GM21528 (cell line): ENCODE results near the gene IL11RA.
A peak's percentile ranks its signal among the peaks of the same experiment; 100 is the strongest.
"Not testable (repeated sequence)": the region's sequence is repeated elsewhere in the genome, so short reads cannot be mapped to it uniquely, and the experiment has no call there.

Experiments
- ATAC-seq: cut with Tn5 transposase; IDR thresholded peaks from one replicate; pipeline ENCODE4 v1.9.1; 2021; ENCODE audit warnings: mild to moderate bottlenecking, moderate library complexity; ENCODE audit not compliant: unreplicated experiment, low FRiP score

Gene IL11RA

DNA sequence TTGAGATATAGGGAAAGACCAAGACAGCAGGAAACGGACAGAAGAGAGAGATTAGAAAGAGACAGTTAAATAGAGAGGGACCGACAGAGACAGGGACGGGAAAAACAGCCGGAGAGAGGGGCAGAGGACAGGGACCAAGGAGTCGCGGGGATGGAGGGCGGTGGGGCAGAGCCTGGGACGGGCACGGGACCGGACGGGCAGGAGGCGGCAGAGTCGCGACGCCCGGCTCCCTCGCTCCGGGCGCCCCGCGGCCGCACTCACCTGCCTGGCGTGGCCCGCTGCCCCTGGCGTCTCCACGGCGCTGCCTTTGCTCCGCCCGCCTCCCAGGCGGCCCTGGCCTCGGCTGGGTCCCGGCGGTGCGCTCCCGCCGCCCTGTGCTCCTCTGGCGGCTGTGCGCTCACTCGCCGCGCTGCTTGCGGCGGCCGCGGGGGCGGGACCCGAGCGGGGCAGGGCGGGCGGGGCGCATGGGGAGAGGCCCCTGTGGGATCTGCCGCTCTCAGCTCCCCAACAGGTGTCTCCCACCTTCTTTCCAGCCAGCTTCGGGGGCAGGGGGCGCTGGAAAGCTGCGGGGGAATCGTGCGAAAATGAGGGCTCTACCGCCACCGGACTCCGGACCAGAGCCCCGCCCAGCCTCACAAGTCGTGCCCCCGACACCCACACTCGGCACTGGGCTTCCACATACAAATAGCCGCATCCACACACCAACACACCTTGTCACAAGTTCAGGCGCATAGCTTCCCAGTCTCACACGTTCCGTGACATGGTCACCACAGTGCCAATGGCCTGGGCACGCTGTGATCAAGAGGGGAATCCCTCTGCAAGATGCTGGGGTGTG, 23.1 kb upstream of the IL11RA start, which contains the start of gene ARID3C:
TSS of gene ARID3C (minus strand) at position 411 of the 835 bp plus-strand sequence. CDS start 1,052 bp downstream, outside the sequence.
- no peak for ATAC-seq

DNA sequence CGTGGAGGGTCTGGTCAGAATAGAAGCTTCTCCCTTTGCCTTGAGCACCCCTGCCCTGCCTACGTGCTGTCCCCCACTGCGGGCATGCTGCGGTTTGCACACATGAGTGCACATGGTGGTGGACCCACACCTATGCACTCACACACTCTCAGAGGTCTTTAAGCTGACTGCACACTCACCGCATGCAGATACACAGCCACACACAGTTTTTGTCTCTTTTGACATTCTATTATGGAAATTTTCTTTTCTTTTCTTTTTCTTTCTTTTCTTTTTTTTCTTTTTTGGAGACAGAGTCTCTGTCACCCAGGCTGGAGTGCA, 22.5 kb upstream of the IL11RA start:
- ATAC-seq: no peak

DNA sequence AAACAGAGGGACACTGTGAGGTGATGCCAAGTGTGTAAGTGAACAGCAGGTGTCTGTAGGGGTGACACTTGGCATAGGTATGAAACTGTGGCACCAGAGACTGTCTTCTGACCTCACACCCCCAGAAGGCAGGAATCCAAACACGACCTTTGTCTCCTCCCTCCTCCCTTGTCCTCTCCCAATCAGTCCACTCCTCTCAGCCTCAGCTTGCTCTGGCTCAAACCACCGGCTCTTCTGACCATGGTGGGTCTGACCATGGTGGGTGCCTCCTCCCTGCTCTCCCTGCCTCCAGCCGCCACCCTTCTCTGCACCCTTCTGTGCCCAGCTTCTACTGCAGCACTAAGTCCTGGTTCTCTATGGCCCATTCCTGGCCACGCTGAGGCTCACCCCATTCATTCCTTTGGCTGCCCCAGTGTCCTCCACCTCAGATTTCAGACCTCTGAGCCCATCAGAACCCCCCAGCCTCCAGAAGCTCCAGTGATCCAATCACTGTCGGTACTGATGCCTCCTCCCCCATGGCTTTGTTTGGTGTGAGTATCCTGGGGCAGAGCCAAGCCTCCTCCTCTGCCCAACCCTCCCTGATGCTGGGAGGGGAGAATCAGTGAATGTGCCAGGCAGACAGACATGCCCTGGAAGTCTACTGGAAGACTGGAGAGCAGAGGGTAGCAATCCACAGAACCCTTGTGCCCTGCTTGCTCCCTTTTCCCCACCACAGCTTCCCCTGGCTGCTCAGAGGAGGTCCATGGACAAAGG, 21.4 kb upstream of the IL11RA start:
- no peak for ATAC-seq

DNA sequence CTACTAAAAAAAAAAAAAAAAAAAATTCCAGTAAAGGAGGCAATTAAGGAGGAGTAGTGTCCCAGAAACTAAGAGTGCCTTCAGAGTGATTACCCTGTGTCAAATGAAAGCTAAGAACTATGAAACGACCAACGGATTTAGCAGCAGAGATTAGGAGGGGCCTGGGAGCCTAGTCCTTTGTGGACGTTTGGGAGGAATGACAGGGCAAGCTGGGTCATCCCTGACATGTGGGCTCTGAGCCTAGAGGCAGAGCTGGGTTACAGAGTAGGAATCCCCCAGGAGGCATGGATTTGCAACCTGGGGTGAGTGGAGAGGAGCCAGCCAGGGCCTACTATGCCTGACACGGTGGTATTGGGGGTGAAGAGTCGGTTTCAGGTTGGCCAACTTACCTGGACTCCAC, 18.8 kb upstream of the IL11RA start:
- no peak for ATAC-seq

DNA sequence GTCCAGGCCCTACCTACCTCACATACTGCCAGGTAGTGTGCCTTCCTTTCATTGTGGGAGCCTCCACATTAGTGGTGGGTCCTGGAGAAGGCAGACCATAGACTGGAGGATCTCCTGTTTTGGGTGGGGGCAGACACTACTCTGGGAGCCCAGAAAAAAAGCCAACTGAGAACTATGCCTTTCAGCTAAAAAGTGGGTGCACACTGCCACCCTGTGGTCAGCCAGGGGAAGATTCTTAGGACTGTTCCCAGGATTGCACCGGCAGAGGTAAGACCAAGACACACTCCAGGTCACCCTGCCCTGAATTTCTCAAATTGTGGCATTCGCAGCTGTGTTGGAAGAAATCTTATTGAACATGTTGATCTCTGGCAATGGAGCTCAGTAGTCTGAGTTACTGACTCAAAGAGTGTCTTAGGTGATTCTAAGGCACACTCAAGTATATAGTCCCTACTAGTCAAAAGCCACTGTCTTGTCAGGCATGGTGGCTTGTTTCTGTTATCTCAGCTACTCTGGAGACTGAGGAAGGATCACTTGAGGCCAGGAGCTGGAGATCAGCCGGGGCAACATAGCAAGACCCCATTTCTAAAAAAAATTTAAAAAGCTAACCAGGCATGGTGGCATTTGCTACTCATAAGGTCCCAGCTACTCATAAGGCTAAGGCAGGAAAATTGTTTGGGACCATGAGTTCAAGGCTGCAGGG, 18.0 kb upstream of the IL11RA start:
- no peak for ATAC-seq

DNA sequence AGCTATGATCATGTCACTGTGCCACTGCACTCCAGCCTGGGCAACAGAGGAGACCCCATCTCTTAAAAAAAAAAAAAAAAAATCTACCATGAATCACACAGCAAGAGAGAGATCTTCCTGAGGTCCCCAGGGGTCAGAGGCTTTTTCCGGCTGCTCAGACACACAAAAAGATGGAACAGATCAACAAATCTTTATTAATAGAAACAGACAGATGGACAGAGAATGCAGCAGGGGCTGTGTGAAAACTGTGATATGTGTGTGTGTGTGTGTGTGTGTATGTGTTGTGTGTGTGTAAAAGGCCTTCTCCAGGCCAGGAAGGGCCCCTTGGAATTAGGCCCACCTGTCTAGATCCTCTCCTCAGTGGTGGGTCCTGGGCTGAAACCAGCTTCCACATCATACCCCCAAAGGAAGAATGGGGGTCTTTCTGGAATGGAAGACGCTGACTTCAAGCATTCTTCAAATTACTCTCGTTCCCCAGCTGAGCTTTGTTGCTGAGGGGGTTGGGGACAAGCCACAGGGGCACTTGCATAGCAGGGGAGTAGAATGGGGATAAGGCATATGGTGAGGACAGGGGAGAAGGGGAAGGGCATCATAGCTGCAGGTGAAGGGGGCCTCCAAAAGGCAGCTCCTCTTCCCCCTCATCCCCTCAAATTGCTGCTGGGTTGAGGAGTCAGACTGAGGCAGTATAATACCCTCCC, 17.3 kb upstream of the IL11RA start:
- ATAC-seq: no peak

DNA sequence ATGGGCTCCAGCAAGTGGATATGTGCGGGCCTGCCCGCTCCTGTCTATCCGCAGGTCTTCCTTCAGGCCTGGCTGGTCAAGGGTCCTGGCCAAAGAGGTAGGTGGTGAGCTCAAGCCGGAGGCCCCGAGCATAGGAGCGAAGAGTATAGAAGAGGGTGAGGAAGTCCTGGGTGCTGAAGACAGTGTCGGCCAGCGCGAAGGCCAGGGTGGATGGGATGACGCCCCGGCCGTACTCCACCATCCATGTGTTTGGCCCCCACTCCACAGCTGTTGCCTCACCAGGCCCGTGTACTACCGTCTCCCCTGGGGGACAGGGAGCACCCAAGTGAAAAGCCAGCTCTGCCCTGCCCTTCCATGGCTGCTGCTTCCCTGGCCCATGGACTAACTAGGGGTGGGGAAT, 16.4 kb upstream of the IL11RA start:
- no peak for ATAC-seq

DNA sequence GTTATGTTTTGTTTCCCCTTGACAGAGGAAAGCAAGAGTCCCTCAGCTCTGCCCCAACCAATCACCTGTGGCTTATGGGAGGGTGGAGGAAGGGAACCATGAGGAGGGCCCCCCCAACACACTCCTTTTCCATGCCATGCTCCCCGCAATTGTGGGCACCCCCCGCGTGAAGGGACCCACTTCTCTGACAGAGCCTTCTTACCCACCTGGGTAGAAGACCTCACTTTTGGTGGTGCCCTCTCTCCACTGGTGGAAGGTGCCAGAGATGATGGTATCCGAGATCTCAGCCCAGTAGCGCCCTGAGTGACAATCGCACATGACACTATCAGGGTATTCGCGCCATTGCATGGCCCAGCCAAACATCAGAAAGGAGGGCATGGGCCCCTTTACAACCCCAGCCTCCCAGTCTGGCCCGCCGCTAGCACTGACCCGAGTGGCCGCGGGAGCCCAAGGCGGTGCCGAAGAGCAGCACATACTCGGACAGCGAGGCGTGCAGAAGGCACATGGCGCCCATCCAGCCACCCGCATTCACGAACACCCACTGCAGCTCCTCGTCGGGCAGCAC, 15.1 kb upstream of the IL11RA start:
- ATAC-seq: peak; percentile 3

DNA sequence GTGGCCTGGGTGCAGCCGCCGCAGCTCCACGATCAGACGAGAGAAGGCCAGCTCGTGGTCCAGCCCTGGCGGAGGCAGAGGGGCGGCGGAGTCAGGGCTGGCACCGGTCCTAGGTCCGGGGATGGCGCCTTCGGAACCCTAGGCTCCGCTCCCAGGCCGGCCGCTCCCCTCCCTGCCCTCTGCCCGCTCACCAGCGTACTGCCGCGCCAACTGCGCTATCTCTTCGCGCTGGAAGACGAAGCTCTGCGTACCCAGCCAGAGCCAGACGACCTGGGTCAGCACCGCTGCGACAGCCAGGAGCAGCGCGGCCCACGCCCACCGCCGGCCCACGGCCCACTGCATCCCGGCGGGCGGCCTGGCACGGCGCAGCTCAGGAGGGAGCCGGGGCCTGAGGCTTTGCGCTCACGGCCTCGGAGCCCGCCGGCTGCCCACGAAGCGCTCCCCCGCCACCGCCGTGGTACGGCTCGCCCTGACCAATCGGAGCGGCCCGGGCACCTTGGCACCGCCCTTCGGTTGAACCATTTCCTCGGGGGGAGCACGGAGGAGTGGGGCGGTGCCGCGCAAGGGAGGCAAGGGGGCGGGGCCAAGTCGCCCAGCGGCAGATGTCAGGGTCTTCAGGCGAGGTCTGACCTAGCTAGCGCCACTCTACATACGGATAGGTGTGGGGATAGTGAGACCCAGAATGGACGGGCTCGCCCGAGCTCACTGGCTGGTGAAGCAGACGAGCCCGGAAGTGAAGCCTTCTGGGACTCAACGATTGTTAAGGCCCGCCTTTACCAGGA, 14.4 kb upstream of the IL11RA start, which contains the start of gene SIGMAR1:
TSS of gene SIGMAR1 (minus strand) at position 432 of the 782 bp plus-strand sequence. CDS start at position 342, 90 bp downstream.
- ATAC-seq: peak; percentile 83

DNA sequence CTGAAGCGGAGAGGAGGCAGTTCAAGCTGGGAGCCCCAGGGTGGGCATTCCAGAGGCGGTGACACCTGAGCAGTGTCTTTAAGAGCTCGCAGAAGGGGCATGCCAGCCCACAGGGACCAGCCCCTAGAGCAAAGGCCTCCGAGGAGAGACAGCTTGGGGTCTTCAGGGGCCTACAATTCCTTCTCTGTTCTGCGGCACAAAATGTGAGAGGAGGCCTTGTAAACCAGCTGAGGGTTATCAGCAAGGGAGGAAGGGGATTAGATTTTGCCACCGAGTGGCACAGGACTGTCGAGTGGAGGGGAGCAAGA, 13.9 kb upstream of the IL11RA start:
- ATAC-seq: no peak

DNA sequence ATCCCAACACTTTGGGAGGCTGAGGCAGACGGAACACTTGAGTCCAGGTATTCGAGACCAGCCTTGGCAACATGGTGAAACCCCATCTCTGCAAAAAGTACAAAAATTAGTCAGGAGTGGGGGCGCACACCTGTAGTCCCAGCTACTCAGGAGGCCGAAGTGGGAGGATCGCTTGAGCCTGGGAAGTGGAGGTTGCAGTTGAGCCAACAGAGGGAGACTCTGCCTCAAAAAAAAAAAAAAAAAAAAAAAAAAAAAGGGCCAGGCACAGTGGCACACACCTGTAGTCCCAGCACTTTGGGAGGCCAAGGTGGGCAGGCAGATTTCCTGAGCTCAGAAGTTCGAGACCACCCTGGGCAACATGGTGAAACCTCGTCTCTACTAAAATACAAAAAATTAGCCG, 12.7 kb upstream of the IL11RA start:
- ATAC-seq: not testable (repeated sequence)

DNA sequence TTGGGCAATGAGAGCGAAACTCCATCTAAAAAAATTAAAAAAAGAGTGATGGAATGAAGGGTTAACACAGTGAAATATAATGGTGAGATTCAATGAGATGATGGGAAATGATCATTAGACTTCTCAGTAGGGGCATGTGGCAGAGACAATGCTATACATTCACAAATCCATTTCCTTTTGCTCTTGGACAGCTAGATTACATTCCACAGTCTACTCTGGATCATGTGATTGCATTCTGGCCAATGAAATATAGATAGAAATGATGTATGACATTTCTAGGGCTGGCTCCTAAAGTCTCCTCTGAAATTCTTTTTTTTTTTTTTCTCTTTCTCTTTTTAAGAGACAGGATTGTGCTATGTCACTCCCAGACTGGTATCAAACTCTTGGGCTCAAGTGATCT, 9.3 kb upstream of the IL11RA start:
- ATAC-seq: no peak

DNA sequence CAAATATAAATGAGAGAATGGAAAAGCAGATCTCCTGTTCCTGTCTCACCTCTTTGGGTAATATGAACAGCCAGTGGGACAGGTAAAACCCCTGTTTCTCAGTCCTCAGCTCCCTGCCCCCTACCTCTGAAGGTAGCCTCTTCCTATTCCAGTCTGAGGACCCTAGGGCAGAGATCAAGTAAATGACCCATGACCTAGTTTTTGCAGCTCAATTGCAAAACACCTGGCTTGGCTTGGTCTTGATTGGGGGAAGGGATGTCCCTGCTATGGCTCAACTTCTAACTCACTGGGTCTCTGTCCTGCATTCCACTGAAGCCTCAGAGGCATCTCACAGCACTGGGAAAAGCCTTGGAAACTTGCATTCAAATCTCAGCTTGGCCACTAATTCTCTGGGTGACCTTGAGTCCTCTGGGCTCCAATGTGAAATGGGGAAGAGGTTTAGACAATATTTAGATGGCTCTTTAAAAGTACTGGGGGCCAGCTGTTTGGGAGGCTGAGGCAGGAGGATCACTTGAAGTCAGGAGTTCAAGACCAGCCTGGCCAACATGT, 7.1 kb upstream of the IL11RA start:
- ATAC-seq: no peak

DNA sequence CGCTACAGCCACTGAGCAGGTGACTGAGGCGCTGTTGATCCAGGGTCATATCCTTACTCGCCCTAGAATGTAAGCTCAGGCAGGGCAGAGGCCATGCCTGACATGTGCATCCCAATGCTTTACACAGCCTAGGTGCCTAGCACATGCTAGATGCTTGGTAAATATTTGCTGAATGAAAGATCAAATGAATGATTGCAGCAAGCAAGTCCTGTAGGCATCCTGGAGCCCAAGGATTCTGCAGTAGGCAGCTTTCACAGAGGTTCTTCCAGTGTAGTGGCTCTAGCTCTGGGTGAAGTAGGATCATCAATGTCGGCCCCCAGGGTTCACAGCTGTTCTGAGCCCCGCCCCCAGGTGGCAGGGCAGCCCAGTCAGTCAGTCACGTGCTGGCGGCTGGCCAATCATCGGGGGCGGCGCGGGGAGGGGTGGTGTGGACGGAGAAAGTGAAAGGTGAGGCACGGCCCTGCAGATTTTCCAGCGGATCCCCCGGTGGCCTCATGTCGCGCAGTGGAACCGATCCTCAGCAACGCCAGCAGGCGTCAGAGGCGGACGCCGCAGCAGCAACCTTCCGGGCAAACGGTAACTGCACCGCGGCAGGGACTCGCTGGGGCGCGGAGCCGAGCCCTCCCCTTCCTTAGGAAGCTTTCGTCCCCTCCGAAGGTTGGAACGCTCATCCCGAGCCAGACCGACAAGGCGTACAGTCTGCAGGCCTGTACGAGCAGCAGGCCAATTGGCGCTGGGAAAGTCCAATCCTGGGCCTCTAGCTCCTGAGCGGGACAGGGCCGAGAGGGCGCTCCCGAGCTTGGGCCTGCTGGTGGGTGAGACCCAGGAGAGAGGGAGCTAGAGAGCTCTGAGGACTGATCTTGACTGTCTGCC, 5.5 kb upstream of the IL11RA start, which contains the start of gene GALT:
TSS of gene GALT (plus strand) at position 465 of the 873 bp plus-strand sequence. CDS start at position 495, 30 bp downstream.
- peak; percentile 89 for ATAC-seq

DNA sequence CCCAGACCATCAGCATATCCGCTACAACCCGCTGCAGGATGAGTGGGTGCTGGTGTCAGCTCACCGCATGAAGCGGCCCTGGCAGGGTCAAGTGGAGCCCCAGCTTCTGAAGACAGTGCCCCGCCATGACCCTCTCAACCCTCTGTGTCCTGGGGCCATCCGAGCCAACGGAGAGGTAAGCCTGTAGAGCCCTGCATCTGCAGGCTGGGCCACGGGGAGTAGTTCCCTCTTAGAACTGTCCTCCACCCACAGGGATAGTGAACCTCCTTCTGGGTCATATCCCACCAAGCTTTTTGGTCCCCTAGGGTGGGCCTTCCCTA, 4.9 kb upstream of the IL11RA start:
- ATAC-seq: no peak

DNA sequence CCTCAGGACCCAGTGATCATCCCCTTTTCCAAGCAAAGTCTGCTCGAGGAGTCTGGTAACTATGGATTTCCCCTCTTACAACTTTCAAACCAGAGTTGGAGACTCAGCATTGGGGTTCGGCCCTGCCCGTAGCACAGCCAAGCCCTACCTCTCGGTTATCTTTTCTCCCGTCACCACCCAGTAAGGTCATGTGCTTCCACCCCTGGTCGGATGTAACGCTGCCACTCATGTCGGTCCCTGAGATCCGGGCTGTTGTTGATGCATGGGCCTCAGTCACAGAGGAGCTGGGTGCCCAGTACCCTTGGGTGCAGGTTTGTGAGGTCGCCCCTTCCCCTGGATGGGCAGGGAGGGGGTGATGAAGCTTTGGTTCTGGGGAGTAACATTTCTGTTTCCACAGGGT, 4.3 kb upstream of the IL11RA start:
- ATAC-seq: no peak

DNA sequence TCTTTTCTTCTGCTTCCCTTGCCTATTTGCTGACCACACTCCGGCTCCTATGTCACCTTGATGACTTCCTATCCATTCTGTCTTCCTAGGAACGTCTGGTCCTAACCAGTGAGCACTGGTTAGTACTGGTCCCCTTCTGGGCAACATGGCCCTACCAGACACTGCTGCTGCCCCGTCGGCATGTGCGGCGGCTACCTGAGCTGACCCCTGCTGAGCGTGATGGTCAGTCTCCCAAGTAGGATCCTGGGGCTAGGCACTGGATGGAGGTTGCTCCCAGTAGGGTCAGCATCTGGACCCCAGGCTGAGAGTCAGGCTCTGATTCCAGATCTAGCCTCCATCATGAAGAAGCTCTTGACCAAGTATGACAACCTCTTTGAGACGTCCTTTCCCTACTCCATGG, 3.3 kb upstream of the IL11RA start:
- no peak for ATAC-seq

DNA sequence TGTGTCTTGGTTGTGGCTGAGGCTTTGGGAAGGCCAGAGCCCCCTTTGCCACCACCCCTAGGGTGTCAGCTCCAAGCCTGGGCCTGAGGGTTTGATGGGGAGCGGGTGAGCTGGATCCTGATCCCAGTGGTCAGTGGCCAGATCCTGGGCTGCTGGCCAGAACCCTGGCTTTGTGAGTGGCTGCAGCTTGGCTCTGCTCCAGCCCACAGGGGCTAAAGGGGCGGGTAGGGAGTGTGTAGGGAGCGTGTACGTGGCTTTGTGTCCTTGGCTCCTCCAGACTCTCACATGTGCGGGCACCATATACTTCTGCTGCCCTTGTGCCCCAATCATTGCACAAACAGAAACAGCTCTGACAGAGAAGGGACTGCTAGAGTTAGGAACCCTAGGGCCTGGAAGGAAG, 1.2 kb upstream of the IL11RA start:
- ATAC-seq: no peak
